ENCODE measurements around the gene ZMYND11. TPM values are rescaled to one million over a fixed set of nuclear protein-coding genes. Genes with fewer than 3 reads are reported as not detected.

The ZMYND11 gene
- polyA plus RNA-seq, 1 of the 3 experiments (the other 2 are of a cell fraction): 33.1 TPM

DNA sequence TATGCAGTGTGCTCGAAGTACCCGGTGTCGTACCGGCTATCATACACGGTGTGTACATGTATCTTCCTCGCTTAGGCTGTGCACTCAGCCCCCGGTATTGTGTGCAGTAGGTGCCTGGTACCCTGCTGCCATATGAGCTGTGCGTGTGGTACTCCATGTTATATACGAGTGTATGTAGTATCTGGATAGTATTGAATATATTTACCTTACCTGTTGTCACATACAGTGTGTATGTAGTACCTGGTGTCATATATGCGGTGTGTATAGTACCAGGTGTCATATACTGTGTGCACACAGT, 1.2 kb downstream of the ZMYND11 start (continued):
- TF ChIP-seq, protein P1, sequence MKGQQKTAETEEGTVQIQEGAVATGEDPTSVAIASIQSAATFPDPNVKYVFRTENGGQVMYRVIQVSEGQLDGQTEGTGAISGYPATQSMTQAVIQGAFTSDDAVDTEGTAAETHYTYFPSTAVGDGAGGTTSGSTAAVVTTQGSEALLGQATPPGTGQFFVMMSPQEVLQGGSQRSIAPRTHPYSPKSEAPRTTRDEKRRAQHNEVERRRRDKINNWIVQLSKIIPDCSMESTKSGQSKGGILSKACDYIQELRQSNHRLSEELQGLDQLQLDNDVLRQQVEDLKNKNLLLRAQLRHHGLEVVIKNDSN (IDR thresholded peaks at IDR 0.05; ENCODE audit: borderline replicate concordance, low read depth): no peak
- no peak for TF ChIP-seq TCF12 (IDR thresholded peaks at IDR 0.05)
- no peak for TF ChIP-seq ZBTB33 (IDR thresholded peaks at IDR 0.05; ENCODE audit: borderline replicate concordance, low read depth)
- no peak for TF ChIP-seq NFIC (IDR thresholded peaks at IDR 0.05; ENCODE audit: borderline replicate concordance)

DNA sequence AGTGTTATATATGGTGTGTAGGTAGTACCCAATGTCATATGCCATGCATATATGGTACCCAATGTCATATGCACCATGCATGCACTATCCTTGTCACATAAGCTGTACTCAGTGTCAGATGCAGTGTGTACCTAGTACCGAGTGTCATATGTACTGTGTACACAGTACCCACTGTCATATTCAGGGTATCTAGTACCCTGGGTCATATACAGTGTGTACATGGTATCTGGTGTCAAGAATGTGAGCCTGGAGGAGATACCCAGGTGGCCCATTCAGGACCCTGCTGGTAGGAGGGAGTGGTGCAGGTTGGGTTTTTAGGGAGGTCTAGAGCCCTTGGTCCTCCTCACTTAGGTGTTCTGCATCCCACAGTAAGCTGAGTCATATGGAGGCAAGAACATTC, 1.8 kb downstream of the ZMYND11 start:
- Histone ChIP-seq H3K9ac (no peak overlapping the region), H3K9me3 (no peaks in the 10 kb centered on the region), H3K4me1 (ENCODE audit: control insufficient read depth in 1 of 2, insufficient read depth in 2 of 2, low read depth in 1 of 2, low read length in 1 of 2) (peaks cover 24 to 30% of the 10 kb centered on the region in 2 experiments; a peak in 3 of 4 replicates), H3F3A (replicated peaks; ENCODE audit: insufficient read depth) (peaks cover 39% of the 10 kb centered on the region), H3K4me2 (peak overlapping the region; percentile 83), H2AFZ (ENCODE audit: low read depth) (no peak overlapping the region), H3K79me2 (ENCODE audit: insufficient read depth) (peaks cover 79% of the 10 kb centered on the region), H3K9me2 (no peaks in the 10 kb centered on the region), H3K4me3 (ENCODE audit: low read depth in 2 of 2, low read length in 1 of 2) (peak overlapping the region; percentile 73 to 85; a peak in 3 of 4 replicates), H4K20me1 (ENCODE audit: insufficient read depth) (peaks cover 58% of the 10 kb centered on the region), H3K27ac (ENCODE audit: low read depth in 2 of 2, low read length in 1 of 2) (peak overlapping the region in 1 of 2 experiments; percentile 72; a peak in 2 of 4 replicates), H3K36me3 (replicated peaks in 1 of 2; ENCODE audit: control insufficient read depth in 1 of 2, insufficient read depth in 2 of 2, low read length in 1 of 2) (no peaks in the 10 kb centered on the region), H3K27me3 (ENCODE audit: insufficient read depth) (no peaks in the 10 kb centered on the region)
- ChIA-PET POLR2A (interaction anchor here (1.0 kb wide), 1 partner anchor 421 kb away, joined by 3 read pairs; no protein-coding TSS in a partner anchor), CTCF (interaction anchor here (0.9 to 1.4 kb wide), 2 partner anchors 10 to 63 kb away, joined by 3 read pairs; no protein-coding TSS in a partner anchor)
- TF ChIP-seq POLR2AphosphoS5 (IDR thresholded peaks at IDR 0.05; ENCODE audit: low read depth, low read length): no peak
- TF ChIP-seq GABPA (IDR thresholded peaks at IDR 0.05; ENCODE audit: low read depth): no peak
- TF ChIP-seq, protein P1 (IDR thresholded peaks at IDR 0.05; ENCODE audit: borderline replicate concordance, low read depth): no peak
- TF ChIP-seq GATA2 (CRISPR knock-in tag; IDR thresholded peaks at IDR 0.05): no peak
- peak; percentile 61 for TF ChIP-seq CTCF (IDR thresholded peaks at IDR 0.05)
- peak; percentile 41 for DNase-seq
- 100% methylated on average over 1 of the region's 1 CpG for WGBS (ENCODE audit: low lambda C conversion rate)

- Histone ChIP-seq H4K20me1 (ENCODE audit: insufficient read depth) (peaks cover 63% of the 10 kb centered on the region), H3K4me2 (peak overlapping the region; percentile 83), H3K4me3 (ENCODE audit: low read depth in 2 of 2, low read length in 1 of 2) (peak overlapping the region in 1 of 2 experiments; percentile 73; a peak in 1 of 4 replicates), H3K4me1 (ENCODE audit: control insufficient read depth in 1 of 2, insufficient read depth in 2 of 2, low read depth in 1 of 2, low read length in 1 of 2) (peaks cover 20 to 28% of the 10 kb centered on the region in 2 experiments; a peak in 3 of 4 replicates), H3K9me2 (no peaks in the 10 kb centered on the region), H3K79me2 (ENCODE audit: insufficient read depth) (peaks cover 83% of the 10 kb centered on the region), H3F3A (replicated peaks; ENCODE audit: insufficient read depth) (peaks cover 37% of the 10 kb centered on the region), H3K9ac (no peak overlapping the region), H3K27me3 (ENCODE audit: insufficient read depth) (no peaks in the 10 kb centered on the region), H3K36me3 (replicated peaks in 1 of 2; ENCODE audit: control insufficient read depth in 1 of 2, insufficient read depth in 2 of 2, low read length in 1 of 2) (no peaks in the 10 kb centered on the region), H3K27ac (ENCODE audit: low read depth in 2 of 2, low read length in 1 of 2) (peak overlapping the region in 1 of 2 experiments; percentile 72; a peak in 2 of 4 replicates), H3K9me3 (no peaks in the 10 kb centered on the region), H2AFZ (ENCODE audit: low read depth) (no peak overlapping the region)
- DNase-seq: no peak
- ChIA-PET POLR2A (no interaction called here), CTCF (interaction anchor here (0.6 to 1.4 kb wide), 2 partner anchors 10 to 67 kb away, joined by 3 read pairs; no protein-coding TSS in a partner anchor)
- TF ChIP-seq MXI1 (IDR thresholded peaks at IDR 0.05; ENCODE audit: low read depth, low read length) (no peak), RCOR1 (IDR thresholded peaks at IDR 0.05; ENCODE audit: low read length) (no peak), RFX5 (IDR thresholded peaks at IDR 0.05; ENCODE audit: low read length) (no peak), MEF2A (IDR thresholded peaks at IDR 0.05; ENCODE audit: borderline replicate concordance, low read depth) (no peak), CTCF (IDR thresholded peaks at IDR 0.05) (no peak), GABPA (IDR thresholded peaks at IDR 0.05; ENCODE audit: low read depth) (no peak), REST (IDR thresholded peaks at IDR 0.05; ENCODE audit: low read depth, low read length) (no peak)
Measured at GRCh38 chr10:137606-138005, 2.4 kb downstream of the ZMYND11 start.

Measured in SK-N-SH (cell line).